ENCODE results near the gene SLC25A28.
"Not testable (repeated sequence)": the region's sequence is repeated elsewhere in the genome, so short reads cannot be mapped to it uniquely, and the experiment has no call there.

The SLC25A28 gene

GRCh38 chr10:99628923-99629624, 8.8 kb upstream of the SLC25A28 start:
- FAIRE-seq = no peak

DNA sequence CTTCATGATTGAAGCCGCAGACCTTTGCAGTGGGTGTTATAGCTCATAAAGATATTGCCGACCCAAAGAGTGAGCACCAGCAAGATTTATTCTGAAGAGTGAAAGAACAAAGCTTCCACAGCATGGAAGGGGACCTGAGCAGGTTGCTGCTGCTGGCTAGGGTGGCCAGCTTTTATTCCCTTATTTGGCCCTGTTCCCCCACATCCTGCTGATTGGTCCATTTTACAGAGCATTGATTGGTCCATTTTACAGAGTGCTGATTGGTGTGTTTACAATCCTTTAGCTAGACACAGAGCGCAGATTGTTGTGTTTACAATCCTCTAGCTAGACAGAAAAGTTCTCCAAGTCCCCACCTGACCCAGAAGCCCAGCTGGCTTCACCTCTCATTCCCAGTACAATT, 4.9 kb upstream of the SLC25A28 start:
- not testable (repeated sequence) for FAIRE-seq

- no peak for FAIRE-seq
These were observed 3.7 kb upstream of the SLC25A28 start for GRCh38 chr10:99623919-99624318.

- FAIRE-seq = no peak
These were observed 1.4 kb upstream of the SLC25A28 start for GRCh38 chr10:99621454-99622251.

- no peak for FAIRE-seq
These were observed 643 bp upstream of the SLC25A28 start for GRCh38 chr10:99620711-99621453.

GRCh38 chr10:99619090-99619800, 994 bp downstream of the SLC25A28 start:
- FAIRE-seq = no peak

- FAIRE-seq = no peak
These were observed 2.5 kb downstream of the SLC25A28 start for GRCh38 chr10:99617696-99618095.

DNA sequence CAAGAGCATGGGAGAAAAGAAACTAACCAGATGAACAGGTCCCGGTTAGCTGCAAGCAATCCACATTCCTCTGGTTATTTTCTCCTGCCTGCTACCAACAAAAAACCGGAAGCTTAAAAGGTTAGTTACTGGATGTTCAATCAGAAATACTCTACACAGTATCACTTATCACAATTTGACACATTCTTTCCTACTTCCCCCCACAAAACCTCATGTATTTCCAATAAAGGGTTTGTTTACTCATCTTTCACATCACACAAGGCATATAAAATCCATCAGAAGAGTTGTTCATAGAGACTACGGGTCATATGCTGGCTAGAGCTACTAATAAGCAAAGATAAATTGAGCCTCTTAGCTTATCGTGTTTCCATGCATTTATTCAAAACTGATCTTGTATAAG, 4.8 kb downstream of the SLC25A28 start:
- no peak for FAIRE-seq

DNA sequence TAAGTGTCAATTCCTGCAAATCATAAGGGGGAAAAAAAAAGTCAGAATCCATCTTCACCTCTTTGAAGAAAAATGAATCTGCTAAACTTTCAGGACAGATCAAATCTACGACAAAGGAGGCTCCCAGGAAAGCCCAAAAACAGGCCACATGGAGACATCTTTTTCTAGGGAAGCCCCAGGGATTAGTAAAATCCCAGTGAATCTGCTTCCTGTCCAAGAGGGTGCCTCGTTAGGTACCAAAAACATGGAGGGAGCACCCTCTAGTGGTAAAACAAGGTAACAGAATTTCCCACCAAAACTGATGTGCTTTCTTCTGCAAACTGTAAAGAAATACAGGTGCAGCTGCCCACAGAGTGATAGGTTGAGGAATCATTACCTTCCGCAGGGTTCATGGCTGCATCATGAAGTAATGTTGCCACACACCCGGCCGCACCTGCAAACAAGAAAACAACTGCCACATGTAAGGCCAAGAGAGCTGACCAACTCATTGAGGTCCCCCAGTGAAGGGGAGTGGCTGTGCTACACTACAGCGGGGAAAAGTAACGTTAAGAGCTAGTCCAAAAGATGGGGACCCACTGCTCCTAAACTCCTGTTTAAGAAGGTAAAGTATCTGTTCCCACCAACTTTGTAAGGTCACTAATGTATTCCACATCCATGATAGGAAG, 7.9 kb downstream of the SLC25A28 start:
- no peak for FAIRE-seq

GRCh38 chr10:99611326-99611725, 8.9 kb downstream of the SLC25A28 start:
- FAIRE-seq = no peak

DNA sequence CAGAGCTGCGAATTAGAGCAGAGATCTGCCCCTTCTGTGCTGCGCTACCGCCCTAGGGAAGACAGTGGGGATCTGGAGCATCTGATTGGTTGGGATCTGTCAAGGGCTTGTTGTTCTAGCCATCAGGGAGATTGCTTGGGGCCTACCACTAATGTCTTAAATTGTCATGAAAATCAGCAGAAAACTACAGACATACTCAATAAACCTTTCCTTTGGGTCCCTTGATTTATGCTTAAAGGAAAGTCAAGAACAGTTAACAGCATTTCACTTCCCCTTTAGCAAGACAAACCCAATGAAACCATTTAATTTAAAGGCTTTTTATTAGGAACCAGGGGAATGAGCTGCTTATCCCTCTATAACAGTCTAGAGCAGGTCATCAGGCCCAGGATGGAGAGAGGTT, 10.0 kb downstream of the SLC25A28 start:
- FAIRE-seq = no peak

DNA sequence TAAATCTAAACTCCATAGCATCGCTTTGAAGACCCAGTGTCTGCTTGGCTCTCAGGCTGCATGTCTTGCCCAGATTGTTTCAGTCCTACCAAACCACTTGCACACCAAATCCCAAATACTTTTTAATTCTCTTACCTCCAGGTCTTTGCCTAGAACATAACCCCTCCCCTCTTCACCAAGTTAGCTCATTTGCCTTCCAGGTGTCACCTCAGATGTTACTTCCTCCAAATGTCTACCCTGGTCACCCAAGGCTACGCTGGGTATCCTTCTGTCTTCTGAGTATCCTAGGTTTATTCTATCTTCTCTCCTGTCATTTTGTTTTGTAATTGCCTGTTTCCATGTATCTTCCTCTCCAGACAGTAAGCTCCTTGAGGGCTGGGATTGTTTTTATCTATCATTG, 11.1 kb downstream of the SLC25A28 start:
- no peak for FAIRE-seq

DNA sequence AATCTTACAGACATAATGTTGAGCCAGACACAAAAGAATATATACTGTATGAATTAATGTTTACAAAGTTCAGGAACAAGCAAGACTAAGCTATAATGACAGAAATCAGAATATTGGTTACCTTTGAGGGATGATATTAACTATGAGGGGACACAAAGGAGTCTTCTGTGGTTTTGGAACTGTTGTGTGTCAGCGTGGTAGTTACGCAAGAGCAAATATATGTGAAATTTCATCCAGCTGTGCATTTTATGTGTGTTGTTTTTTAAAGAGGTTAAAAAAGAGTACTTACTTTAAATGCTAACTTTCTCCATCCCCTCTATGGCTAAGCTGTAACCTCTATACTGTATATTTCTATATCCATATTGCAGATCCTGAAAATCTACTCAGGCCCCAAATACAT, 14.9 kb downstream of the SLC25A28 start:
- FAIRE-seq = no peak

DNA sequence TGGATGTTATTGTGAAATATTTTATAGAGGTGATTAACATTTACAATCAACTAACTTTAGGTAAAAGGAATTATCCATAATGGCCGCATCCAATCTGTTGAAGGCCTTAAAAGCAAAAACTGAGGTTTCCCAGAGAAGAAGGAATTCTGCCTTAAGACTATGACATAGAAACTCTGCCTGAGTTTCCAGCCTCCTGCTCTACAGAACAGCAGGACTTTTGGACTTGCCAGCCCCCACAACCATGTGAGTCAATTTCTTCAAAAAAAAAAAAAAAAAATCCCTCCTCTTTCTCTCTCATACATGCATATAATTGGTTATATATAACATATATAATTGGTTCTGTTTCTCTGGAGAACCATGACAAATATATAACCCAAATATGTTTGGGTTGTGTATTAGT, 15.4 kb downstream of the SLC25A28 start:
- FAIRE-seq = no peak

DNA sequence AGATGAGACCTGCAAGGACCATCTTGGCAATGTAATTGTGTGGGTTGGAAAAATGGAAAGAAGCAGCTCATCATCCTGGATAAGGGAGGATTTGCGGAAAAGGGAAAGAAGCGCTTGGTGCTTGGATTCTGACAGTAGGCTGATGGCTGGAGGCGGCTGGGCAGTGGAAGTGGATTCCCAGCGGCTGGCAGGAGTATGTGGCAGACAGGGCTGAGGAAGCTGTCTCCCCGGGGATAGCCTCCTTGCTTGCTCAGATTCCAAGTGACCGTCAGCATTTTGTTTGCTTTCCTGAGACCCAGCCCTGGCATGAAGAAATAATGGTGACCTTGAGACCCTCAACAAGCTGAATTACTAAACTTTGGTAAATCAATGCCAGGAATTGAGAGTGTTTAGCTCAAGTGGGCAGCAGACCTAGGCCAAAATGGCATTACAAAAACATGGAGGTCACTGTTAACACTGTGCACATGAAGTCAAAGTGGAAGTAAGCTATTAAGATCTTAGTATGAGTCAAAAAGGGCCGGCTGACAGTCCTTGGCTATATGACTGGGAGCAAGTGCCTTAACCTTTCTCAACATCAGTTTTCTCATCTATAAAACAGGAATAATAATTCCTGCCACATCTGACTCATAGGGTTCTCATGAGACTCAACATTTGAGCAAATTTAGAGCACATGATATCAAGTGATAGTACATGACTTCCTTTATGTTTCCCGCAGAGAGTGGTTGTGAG, 21.3 kb downstream of the SLC25A28 start:
- FAIRE-seq = no peak

DNA sequence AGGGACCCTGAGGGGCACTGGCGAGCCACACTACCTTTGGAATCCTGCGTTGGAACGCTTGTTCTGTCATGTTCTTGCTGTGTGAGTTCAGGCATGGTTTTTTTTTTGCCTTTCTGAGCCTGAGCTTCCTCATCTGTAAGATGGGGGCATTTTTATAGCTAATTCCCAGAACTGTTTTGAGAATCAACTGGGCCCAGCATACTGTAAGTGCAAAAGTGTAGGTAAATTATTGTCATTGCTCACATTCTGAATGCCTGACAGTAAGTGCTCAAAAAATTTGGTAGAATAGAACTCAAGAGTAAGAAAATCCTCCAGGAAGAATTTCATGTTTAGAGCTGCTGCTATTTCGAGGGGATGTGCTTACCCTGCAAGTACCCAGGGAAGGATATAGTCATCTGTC, 22.2 kb downstream of the SLC25A28 start:
- FAIRE-seq = no peak

DNA sequence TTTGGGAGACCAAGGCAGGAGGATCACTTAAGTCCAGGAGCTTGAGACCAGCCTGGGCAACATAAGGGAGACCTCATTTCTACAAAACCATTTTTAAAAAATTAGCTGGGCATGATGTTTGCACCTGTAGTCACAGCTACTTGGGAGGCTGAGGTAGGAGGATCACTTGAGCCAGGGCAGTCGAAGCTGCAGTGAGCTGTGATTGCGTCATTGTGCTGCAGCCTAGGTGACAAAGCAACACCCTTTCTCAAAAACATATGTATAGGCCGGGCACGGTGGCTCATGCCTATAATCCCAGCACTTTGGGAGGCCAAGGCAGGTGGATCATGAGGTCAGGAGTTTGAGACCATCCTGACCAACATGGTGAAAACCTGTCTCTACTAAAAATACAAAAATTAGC, 23.5 kb downstream of the SLC25A28 start:
- not testable (repeated sequence) for FAIRE-seq

DNA sequence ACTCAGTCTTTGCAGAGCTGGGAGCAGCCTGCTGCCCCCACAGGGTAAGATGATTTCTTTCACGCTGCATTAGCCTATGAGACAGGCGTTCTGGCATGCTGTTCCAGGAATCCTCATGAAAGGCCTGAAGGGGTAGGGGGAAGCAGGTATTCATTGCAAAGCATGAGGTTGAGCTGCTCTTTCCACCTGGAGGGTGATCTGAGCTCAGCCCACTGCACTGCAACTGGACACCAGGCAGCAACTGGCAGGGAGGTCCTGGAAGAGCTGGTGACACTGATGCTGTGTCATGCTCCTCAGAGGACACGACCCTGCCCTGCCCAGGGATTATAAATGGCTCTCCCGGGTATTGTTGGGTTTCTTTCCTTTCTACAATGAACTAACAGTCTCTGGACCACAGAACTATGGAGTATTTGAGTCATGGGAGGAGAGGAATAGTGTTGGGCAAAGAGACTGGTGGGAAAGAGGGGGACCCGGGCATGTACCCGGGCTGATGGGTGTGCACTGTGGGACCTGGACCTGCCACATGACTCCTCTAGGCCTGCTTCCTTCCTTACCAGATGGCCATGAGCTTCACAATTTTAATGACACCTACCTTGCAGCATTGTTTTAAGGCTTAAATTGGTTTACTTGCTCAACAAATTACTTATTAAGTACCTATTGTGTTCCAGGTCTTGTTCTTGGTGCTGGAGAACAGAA, 24.3 kb downstream of the SLC25A28 start:
- no peak for FAIRE-seq

DNA sequence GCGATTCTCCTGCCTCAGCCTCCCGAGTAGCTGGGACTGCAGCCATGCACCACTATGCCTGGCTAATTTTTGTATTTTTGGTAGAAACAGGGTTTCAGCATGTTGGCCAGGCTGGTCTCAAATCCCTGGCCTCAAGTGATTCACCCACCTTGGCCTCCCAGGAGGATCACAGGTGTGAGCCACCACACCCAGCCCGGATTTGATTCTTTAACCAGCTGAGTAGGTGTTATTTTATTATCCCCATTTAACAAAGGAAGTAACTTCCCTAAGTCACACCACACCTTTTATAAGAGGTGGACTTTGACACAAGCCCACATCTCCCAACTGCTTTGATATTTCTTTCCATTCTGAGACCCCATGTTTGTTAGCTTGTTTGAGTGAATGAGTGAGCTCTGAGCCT, 25.0 kb downstream of the SLC25A28 start:
- no peak for FAIRE-seq

- FAIRE-seq = no peak
These were observed 26.9 kb downstream of the SLC25A28 start for GRCh38 chr10:99593312-99593711.

GRCh38 chr10:99590799-99591198, 29.4 kb downstream of the SLC25A28 start:
- no peak for FAIRE-seq
